Activated effector memory CD4-positive, alpha-beta T cell treated with anti-CD3 and anti-CD28 coated beads, Interleukin-2, amount 50 U/mL, for 16 hours (primary cell): ENCODE data around the gene ATP13A3.

ENCODE experiments used
- DNase-seq: peaks from one replicate; pipeline ENCODE4 v3.0.0-alpha.2; 2020

The ATP13A3 gene

GRCh38 chr3:194387926-194388418, 98.8 kb downstream of the ATP13A3 start:
- peak; percentile 37 for DNase-seq

DNA sequence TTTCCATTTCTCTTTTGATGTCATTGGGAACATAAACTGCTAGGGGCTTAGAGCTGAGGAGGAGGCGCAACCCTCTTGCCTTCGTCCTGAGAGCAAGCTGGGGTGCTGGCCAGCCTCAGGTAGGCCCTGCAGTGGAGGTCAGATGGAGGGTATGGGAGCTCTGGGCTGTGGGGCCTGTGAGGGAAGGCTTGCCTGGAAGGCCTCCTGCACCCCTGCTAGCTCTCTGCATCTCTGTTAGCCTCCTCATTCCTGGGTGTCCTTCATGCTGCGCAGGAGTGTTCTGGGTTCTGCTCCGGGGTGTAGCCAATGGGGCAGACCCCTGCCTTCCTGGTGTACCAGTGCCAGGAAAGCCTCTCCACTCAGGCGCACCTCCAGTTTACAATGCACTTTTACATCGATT, 99.5 kb downstream of the ATP13A3 start:
- no peak for DNase-seq

- no peak for DNase-seq
Observed at GRCh38 chr3:194386648-194387047, 100.2 kb downstream of the ATP13A3 start.

- no peak for DNase-seq
Observed at GRCh38 chr3:194386066-194386465, 100.7 kb downstream of the ATP13A3 start.

GRCh38 chr3:194384569-194385001, 102.2 kb downstream of the ATP13A3 start:
- DNase-seq: no peak

GRCh38 chr3:194384156-194384555, 102.6 kb downstream of the ATP13A3 start:
- no peak for DNase-seq

DNA sequence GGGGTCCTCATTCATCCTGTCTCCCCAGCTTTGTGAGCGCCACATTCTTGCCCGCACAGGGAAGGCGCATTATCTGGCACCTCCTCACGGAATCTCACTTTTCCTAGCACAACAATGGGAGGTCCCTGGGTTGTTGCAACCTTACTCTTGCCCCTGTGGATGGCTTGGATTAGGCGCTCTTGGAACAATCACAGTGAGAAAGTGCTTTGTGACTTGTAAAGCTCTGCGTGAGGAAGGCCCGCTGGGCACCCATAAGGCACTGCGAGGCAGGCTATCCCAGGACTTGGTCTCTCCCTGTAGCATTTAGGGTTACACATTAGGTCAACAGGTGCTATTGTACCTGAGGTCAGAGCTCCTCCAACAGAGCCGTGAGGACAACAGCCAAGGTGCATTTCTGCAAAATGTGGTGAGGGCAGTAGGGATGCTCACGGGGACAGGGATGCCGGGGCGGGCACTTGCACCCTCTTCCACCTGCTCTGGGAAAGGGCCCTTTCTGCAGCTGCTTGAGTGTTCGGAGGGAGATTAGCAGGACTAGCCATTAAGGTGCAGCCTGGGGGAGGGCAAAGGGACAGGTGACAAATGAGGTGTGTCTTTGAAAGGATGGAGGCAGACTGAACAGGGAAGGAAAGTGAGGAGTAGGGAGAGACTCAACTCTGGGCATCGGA, 103.4 kb downstream of the ATP13A3 start:
- no peak for DNase-seq

GRCh38 chr3:194382892-194383223, 103.9 kb downstream of the ATP13A3 start:
- DNase-seq: no peak

DNA sequence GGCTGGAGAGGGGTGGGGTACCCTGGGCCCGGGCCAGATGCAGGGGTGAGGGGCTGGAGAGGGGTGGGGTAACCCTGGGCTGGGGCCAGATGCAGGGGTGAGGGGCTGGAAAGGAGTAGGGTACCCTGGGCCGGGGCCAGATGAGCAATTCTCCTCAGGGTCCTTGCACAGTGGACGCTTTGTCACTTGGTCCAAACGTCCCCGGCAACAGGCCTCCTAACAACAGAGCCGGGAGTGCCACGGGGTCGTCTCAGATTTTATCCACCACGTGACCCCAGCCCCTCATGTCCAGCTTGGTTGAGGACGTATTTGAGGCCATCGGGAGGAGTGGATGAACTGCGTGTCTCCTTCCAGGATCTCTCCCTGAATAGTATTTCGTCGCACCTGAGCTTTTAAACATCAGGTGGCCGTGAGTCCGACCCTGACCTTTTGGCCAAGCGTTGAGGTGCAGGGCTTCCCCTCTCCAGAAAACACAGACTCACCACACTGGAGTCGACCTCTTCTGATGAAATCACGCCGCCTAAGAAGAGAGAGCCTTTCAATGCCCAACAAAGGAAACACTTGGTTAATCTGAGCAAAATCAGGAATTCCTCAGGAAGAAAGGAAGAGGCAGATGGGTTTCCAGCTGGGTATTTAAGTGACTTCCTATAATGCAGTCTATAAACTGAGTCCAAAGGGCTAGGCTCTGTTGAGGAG, 104.5 kb downstream of the ATP13A3 start:
- DNase-seq: peak; percentile 41

DNA sequence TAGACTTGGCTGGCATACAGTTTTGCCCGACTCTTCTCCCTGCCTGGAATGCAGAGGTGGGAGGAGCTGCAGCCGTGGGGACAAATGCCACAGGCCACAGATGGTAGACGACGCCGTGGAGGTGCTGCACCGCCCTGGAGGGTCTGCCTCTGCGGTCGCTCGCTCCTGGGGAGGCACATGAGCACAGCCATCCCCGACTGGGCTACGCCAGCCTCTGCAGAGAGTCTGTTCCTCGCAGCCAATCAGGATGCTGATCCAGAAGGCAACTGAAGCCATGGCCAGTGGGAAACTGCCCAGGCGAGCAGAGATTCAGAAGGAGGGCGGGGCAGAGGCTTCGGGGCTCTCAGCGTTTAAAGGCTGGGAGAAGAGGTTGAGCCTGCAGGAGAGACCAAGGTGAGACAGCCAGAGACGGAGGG, 105.3 kb downstream of the ATP13A3 start:
- DNase-seq: peak; percentile 16

GRCh38 chr3:194380326-194380725, 106.5 kb downstream of the ATP13A3 start:
- peak; percentile 36 for DNase-seq

DNA sequence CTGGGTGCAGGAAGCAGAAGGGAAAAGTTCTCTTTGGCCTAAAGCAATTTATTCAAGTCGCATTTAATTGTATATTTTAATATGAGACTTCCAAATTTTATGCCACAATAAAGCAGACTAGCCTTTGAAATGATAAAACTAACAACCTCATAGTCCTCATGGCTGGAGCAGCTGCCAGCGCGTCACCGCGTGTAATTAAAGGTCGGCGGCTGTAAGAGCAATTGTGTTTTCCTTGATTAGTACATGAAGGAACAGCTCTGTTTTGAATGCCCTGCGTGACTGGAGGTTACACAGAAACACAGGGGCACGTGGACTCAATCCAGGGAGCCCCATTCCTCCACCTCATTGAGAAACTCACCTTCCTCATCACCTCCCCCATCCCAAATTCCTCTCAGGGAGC, 107.2 kb downstream of the ATP13A3 start:
- no peak for DNase-seq

- no peak for DNase-seq
Observed at GRCh38 chr3:194379231-194379630, 107.6 kb downstream of the ATP13A3 start.

GRCh38 chr3:194377708-194378107, 109.1 kb downstream of the ATP13A3 start:
- DNase-seq: no peak

GRCh38 chr3:194376241-194376560, 110.6 kb downstream of the ATP13A3 start:
- DNase-seq: no peak

DNA sequence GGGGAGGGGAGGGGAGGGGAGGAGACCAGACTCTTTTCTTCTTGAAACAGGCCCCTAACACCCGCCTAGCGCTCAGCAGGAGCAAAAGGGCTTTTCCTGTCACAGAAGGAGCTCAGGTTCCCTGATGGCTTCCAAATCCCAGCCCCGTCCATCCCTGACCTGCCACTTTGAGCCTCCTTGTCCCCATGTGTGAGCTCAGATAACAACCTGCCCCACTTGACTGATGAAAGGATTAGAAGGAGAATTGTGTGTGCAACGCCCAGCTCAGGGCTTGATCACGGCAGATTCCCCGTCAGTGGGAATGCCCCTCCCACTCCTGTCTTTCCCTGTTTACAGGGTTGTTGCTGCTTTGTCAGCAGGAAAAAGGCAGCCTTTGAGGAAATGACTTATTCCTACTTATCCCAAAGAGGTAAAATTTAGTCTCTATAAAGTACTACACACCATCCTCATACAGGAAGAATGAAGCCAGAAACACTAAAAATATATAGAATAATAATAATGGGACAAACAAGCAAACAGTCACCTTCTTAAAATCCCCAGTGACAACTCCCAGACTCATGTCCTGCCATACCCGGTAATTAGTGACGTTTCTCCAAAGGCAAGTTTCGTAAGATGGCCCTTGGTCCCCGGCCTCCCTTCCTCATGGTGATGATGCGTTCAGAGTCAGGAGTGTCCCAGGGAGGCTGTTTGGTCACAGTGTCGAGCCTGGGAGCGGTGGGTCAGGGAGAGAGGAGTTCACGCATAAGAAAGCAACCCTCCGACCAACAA, 111.1 kb downstream of the ATP13A3 start:
- DNase-seq: no peak

- no peak for DNase-seq
Observed at GRCh38 chr3:194374935-194375334, 111.9 kb downstream of the ATP13A3 start.

GRCh38 chr3:194373899-194374298, 112.9 kb downstream of the ATP13A3 start:
- DNase-seq: no peak

DNA sequence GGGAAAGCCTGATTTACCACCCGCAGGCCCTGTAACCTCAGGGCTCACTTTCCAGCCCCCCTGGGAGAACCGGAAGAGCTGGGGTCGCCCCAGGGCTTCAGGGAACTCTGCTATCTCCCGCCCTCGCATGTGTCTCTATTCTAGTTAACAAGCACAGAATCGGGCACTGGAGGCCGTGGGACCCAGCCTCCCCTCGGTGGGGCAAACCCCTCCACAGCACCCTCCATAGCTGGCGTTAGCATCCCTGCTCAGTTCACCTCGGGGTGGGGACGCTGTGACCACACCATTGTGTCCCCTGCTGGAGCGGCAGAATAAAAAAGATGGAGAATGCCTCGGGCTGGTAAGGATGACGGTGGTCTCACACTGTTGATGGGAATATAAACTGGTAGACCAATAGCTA, 113.8 kb downstream of the ATP13A3 start:
- DNase-seq: no peak

DNA sequence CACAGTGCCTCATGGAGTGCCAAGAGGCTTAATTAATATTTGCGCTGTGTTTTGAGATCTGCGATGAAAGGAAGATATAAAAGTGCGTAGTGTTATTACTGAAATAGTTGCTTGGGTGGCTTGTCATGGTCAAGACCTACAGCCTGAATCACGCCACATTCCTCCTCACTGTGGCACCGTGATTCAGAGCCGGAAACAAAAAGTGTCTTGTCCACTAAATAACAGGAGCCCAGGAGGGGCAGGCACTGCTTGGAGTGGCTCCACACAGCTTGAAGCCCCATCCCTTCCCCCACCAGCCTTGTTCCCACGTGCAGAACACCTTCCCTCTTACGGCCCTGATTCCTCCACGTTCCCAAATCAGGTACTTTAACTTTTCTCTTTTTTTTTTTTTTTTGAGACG, 116.0 kb downstream of the ATP13A3 start:
- DNase-seq: no peak

DNA sequence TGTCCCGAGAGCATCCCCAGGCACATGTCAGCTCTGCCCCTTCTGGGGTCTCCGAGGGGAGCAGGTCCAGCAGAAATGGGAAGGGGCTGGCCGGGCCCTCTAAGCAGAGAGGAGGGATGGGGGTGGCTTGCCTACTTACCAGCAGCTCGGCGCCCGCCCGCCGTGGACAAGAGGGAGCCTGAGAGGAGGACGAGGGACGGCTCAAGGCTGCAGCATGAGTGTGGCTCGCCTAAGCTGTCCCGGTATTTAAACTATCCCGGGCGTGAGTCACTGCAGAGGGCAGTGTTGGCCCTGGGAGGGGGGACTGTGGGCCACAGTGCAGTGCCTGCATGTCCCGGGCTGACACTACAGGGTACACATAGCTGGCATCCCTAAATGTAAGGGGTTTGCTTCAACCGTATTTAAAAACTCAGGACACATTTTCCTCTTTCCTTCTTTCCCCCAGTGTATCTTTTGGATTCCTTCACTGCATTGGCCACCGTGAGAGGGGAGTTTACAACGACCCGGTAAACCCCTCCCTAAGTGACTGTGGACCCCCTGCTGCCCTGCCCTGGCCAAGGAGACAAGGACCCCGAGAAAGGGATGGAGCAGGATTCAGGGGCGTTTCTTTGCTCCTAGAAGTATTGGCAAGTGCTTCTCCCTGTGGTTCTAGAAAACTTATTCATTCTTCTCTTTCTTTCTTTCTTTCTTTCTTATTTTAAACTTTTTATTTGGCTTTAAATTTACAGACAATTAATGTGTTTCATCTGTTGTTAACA, 117.1 kb downstream of the ATP13A3 start, which contains the start of gene LRRC15:
Gene LRRC15 (minus strand): TSS at position 222 of the 758 bp plus-strand sequence. CDS start 8,700 bp downstream, outside the sequence.
- no peak for DNase-seq

DNA sequence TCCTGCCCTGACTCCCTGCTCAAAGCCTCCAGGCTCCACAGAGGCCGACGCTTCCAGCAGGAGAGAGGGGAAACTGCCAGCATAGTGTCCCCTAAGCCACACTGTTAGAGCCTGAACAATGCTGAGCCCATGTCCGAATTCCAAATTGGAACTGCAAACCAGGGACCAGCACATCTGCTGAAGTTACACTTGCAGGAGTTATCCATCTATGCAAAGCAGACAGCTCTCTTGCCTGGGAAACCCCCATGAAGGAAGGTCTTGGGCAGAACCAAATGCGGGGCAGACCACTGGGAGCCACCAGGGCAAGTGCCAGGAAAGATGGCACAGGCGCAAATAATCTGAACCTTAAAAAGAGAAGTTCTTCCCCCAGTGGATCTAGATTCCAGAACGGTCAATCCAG, 117.9 kb downstream of the ATP13A3 start:
- DNase-seq: no peak
